Liver (tissue), 9 donors: Measurements from ENCODE around the gene AHRR. TPM values are rescaled to one million over a fixed set of nuclear protein-coding genes. Genes with fewer than 3 reads are reported as not detected.

Source experiments
- DNase-seq: peaks from one replicate; pipeline ENCODE4 v3.0.0-alpha.2; 2017; ENCODE audit warnings: low spot score
- H3K27ac ChIP-seq, 2 donors: one replicate each; pipeline ENCODE4 v1.7.0; 2013; ENCODE audit warnings: inconsistent platforms in 2 of 2, low read length in 2 of 2, control low read depth in 1 of 2, low read depth in 1 of 2, mild to moderate bottlenecking in 1 of 2
- H3K27me3 ChIP-seq, 4 donors: one replicate each; pipeline versions ENCODE4 v1.6.1 to v1.7.0; 2013; ENCODE audit warnings: low read length in 3 of 4, inconsistent platforms in 1 of 4, mild to moderate bottlenecking in 1 of 4, moderate library complexity in 1 of 4; ENCODE audit not compliant: control insufficient read depth in 4 of 4, insufficient read depth in 4 of 4
- H3K36me3 ChIP-seq, 4 donors: one replicate each; pipeline versions ENCODE4 v1.6.1 to v1.7.0; 2013; ENCODE audit warnings: low read length in 3 of 4, mild to moderate bottlenecking in 3 of 4, low read depth in 1 of 4, moderate library complexity in 1 of 4; ENCODE audit not compliant: control insufficient read depth in 4 of 4, insufficient read depth in 3 of 4
- H3K4me1 ChIP-seq, 4 donors: one replicate each; pipeline versions ENCODE4 v1.6.1 to v1.7.0; 2013; ENCODE audit warnings: low read length in 3 of 4, mild to moderate bottlenecking in 3 of 4, moderate library complexity in 1 of 4; ENCODE audit not compliant: control insufficient read depth in 4 of 4, insufficient read depth in 4 of 4
- H3K4me3 ChIP-seq, 3 donors: one replicate each; pipeline versions ENCODE4 v1.6.1 to v1.7.0; 2013; ENCODE audit warnings: low read length in 3 of 3, control low read depth in 1 of 3, low read depth in 1 of 3, mild to moderate bottlenecking in 1 of 3
- H3K9ac ChIP-seq, 2 donors: one replicate each; pipeline ENCODE4 v1.7.0; 2013; ENCODE audit warnings: low read length in 2 of 2, mild to moderate bottlenecking in 2 of 2, moderate library complexity in 2 of 2, control low read depth in 1 of 2, low read depth in 1 of 2
- H3K9me3 ChIP-seq, 4 donors: one replicate each; pipeline versions ENCODE4 v1.6.1 to v1.7.0; 2013; ENCODE audit warnings: low read length in 3 of 4; ENCODE audit not compliant: control insufficient read depth in 4 of 4
- EGR1 ChIP-seq, 2 donors: IDR thresholded peaks; 2 replicates each; pipeline ENCODE4 v1.6.1; 2016 to 2018; ENCODE audit warnings: antibody characterized with exemption in 2 of 2, low read depth in 2 of 2
- FOXA1 ChIP-seq: IDR thresholded peaks from 2 replicates; pipeline ENCODE4 v1.6.1; 2016; ENCODE audit warnings: antibody characterized with exemption
- FOXA2 ChIP-seq: IDR thresholded peaks from 2 replicates; pipeline ENCODE4 v1.6.1; 2016; ENCODE audit warnings: antibody characterized with exemption
- GABPA ChIP-seq, 2 donors: IDR thresholded peaks in 1 of 2; conservative IDR thresholded peaks in 1 of 2; 2 replicates each; pipeline ENCODE4 v1.6.1; 2016; ENCODE audit warnings: antibody characterized with exemption in 2 of 2, mild to moderate bottlenecking in 1 of 2, moderate library complexity in 1 of 2
- HNF4A ChIP-seq, 2 donors: conservative IDR thresholded peaks; 2 replicates each; pipeline ENCODE4 v1.6.1; 2016; ENCODE audit warnings: antibody characterized with exemption in 2 of 2, mild to moderate bottlenecking in 2 of 2
- HNF4G ChIP-seq: IDR thresholded peaks from 2 replicates; pipeline ENCODE4 v1.6.1; 2016; ENCODE audit warnings: antibody characterized with exemption
- JUND ChIP-seq, 2 donors: IDR thresholded peaks; 2 replicates each; pipeline ENCODE4 v1.6.1; 2016; ENCODE audit warnings: antibody characterized with exemption in 2 of 2
- NR2F2 ChIP-seq: IDR thresholded peaks from 2 replicates; pipeline ENCODE4 v1.6.1; 2016; ENCODE audit warnings: antibody characterized with exemption
- RAD21 ChIP-seq, 2 donors: IDR thresholded peaks; 2 replicates each; pipeline ENCODE4 v1.6.1; 2016; ENCODE audit warnings: antibody characterized with exemption in 2 of 2, mild to moderate bottlenecking in 2 of 2
- RXRA ChIP-seq, 2 donors: IDR thresholded peaks; 2 replicates each; pipeline ENCODE4 v1.6.1; 2017 to 2018; ENCODE audit warnings: antibody characterized with exemption in 2 of 2, mild to moderate bottlenecking in 1 of 2
- SP1 ChIP-seq: IDR thresholded peaks from 2 replicates; pipeline ENCODE4 v1.6.1; 2018; ENCODE audit warnings: antibody characterized with exemption, mild to moderate bottlenecking
- TAF1 ChIP-seq: conservative IDR thresholded peaks from 2 replicates; pipeline ENCODE4 v1.6.1; 2016; ENCODE audit warnings: antibody characterized with exemption, mild to moderate bottlenecking
- YY1 ChIP-seq: IDR thresholded peaks from 2 replicates; pipeline ENCODE4 v1.6.1; 2016; ENCODE audit warnings: antibody characterized with exemption, mild to moderate bottlenecking
- WGBS: extraction: QIAGEN DNeasy Blood & Tissue Kit; methylation state at CpG from one replicate; pipeline ENCODE4 v1.1.7; 2013; 5-methylcytosine and 5-hydroxymethylcytosine counted together
- polyA plus RNA-seq, 2 donors: library from polyadenylated mRNA; stranded (reverse) in 1 of 2; unstranded in 1 of 2; fragments of 200-250 nt in 1 of 2; fragments of >200 nt in 1 of 2; fragmentation: Nextera tagmentation in 1 of 2; extraction: Ambion mirVana in 1 of 2; gene quantifications; one replicate each; pipeline versions ENCODE4 v1.2.1 to v1.2.3, GENCODE V29; 2013 to 2015
- total RNA-seq, 2 donors: library from RNA; depleted of rRNA; stranded (reverse); fragments of >200 nt; gene quantifications; one replicate each; pipeline ENCODE4 v1.2.3, GENCODE V29; 2014
- TF ChIP-seq, protein P1 (sequence below): IDR thresholded peaks from 2 replicates; pipeline ENCODE4 v1.6.1; 2016; ENCODE audit warnings: antibody characterized with exemption
- TF ChIP-seq, protein P2 (sequence below): IDR thresholded peaks from 2 replicates; pipeline ENCODE4 v1.6.1; 2016; ENCODE audit warnings: antibody characterized with exemption
- TF ChIP-seq, protein P3 (sequence below): fragments of 150-350 bp; IDR thresholded peaks from 2 replicates; pipeline ENCODE4 v1.5.1; 2017; ENCODE audit warnings: improper control_type of control experiment, low read depth, low read length; ENCODE audit not compliant: missing input control
- TF ChIP-seq, protein P4 (sequence below): IDR thresholded peaks from 2 replicates; pipeline ENCODE4 v1.6.1; 2016; ENCODE audit warnings: antibody characterized with exemption
- TF ChIP-seq, protein P5 (sequence below): IDR thresholded peaks from 2 replicates; pipeline ENCODE4 v1.6.1; 2016; ENCODE audit warnings: antibody characterized with exemption, mild to moderate bottlenecking
- donor health status: healthy.
- donor health status: healthy.
- donor health status: healthy.
- donor health status: healthy.
- donor health status: healthy.

Gene AHRR
- total and polyA plus RNA-seq, 4 donors, result 0.15 to 0.47 (median 0.24) TPM

DNA sequence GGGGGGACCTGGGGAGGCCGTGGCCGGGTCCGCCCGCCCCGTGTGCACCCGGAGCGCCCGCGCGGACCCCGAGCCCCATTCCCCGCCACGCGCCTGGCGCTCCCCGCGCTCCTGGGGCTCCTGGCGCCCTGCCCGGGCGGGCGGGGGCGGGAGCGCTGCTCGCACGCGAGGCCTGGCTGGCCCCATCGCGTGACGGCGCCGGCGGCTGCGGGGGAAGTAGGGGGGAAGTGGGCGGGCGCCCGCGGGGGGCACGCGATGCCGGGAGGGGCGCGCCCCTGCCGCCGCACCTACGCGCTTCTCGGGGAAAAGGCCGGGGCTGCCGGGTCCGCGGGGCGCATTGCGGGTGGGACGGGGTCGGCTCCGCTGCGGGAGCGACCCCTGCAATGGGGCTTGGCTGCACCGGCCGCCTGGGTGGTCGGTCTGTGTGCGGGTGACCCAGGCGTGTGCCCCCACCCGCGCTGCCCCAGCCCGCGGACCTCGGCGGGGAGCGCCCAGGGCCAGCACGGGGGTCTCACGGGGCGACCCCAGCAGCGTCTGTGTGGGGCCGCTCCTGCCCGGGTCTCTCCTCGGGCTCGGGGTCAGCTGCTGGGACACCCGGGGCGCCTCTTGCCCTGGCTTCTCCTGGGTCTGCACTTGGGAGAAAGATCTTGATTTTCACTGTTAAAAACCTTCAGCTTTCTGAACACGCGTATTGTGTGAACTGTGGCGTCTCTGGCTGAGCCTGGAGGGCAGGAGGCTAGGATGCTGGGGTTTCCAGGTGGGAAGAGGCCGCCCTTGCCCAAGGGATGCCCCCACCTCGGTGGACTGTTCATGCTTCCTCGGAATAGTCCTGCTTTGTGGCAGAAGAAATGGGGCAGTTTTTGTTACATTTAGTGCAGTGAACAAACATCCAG lies 52.4 kb downstream of the AHRR start:
- 5% methylated on average over 86 of the region's 86 CpGs for WGBS
- peaks cover 0 to 3% (median 0%) of the 10 kb centered on the region in 4 donors for H3K4me1 ChIP-seq
- H3K9ac ChIP-seq, result no peak overlapping the region
- peak; percentile 34 for DNase-seq
- TF ChIP-seq, protein P1, sequence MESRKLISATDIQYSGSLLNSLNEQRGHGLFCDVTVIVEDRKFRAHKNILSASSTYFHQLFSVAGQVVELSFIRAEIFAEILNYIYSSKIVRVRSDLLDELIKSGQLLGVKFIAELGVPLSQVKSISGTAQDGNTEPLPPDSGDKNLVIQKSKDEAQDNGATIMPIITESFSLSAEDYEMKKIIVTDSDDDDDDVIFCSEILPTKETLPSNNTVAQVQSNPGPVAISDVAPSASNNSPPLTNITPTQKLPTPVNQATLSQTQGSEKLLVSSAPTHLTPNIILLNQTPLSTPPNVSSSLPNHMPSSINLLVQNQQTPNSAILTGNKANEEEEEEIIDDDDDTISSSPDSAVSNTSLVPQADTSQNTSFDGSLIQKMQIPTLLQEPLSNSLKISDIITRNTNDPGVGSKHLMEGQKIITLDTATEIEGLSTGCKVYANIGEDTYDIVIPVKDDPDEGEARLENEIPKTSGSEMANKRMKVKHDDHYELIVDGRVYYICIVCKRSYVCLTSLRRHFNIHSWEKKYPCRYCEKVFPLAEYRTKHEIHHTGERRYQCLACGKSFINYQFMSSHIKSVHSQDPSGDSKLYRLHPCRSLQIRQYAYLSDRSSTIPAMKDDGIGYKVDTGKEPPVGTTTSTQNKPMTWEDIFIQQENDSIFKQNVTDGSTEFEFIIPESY, result no peak
- TF ChIP-seq, protein P2, sequence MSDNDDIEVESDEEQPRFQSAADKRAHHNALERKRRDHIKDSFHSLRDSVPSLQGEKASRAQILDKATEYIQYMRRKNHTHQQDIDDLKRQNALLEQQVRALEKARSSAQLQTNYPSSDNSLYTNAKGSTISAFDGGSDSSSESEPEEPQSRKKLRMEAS, result no peak
- no peak for TF ChIP-seq TAF1
- TF ChIP-seq, protein P3, sequence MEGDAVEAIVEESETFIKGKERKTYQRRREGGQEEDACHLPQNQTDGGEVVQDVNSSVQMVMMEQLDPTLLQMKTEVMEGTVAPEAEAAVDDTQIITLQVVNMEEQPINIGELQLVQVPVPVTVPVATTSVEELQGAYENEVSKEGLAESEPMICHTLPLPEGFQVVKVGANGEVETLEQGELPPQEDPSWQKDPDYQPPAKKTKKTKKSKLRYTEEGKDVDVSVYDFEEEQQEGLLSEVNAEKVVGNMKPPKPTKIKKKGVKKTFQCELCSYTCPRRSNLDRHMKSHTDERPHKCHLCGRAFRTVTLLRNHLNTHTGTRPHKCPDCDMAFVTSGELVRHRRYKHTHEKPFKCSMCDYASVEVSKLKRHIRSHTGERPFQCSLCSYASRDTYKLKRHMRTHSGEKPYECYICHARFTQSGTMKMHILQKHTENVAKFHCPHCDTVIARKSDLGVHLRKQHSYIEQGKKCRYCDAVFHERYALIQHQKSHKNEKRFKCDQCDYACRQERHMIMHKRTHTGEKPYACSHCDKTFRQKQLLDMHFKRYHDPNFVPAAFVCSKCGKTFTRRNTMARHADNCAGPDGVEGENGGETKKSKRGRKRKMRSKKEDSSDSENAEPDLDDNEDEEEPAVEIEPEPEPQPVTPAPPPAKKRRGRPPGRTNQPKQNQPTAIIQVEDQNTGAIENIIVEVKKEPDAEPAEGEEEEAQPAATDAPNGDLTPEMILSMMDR, result no peak
- TF ChIP-seq RAD21 (IDR thresholded peaks at IDR 0.05), result no peak
- no peak for TF ChIP-seq HNF4A (conservative IDR thresholded peaks at IDR 0.05)
- no peak for TF ChIP-seq GABPA (IDR thresholded peaks at IDR 0.05 in 1 of 2, conservative IDR thresholded peaks at IDR 0.05 in 1 of 2)
- TF ChIP-seq RXRA (IDR thresholded peaks at IDR 0.05), result no peak
- no peak for TF ChIP-seq JUND (IDR thresholded peaks at IDR 0.05)
- TF ChIP-seq, protein P4, sequence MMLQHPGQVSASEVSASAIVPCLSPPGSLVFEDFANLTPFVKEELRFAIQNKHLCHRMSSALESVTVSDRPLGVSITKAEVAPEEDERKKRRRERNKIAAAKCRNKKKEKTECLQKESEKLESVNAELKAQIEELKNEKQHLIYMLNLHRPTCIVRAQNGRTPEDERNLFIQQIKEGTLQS, result no peak
- TF ChIP-seq NR2F2, result no peak
- no peak for TF ChIP-seq YY1
- TF ChIP-seq FOXA2, result no peak
- TF ChIP-seq HNF4G, result no peak
- no peak for TF ChIP-seq EGR1 (IDR thresholded peaks at IDR 0.05; ENCODE audit: low read depth in 2 of 2)
- TF ChIP-seq, protein P5, sequence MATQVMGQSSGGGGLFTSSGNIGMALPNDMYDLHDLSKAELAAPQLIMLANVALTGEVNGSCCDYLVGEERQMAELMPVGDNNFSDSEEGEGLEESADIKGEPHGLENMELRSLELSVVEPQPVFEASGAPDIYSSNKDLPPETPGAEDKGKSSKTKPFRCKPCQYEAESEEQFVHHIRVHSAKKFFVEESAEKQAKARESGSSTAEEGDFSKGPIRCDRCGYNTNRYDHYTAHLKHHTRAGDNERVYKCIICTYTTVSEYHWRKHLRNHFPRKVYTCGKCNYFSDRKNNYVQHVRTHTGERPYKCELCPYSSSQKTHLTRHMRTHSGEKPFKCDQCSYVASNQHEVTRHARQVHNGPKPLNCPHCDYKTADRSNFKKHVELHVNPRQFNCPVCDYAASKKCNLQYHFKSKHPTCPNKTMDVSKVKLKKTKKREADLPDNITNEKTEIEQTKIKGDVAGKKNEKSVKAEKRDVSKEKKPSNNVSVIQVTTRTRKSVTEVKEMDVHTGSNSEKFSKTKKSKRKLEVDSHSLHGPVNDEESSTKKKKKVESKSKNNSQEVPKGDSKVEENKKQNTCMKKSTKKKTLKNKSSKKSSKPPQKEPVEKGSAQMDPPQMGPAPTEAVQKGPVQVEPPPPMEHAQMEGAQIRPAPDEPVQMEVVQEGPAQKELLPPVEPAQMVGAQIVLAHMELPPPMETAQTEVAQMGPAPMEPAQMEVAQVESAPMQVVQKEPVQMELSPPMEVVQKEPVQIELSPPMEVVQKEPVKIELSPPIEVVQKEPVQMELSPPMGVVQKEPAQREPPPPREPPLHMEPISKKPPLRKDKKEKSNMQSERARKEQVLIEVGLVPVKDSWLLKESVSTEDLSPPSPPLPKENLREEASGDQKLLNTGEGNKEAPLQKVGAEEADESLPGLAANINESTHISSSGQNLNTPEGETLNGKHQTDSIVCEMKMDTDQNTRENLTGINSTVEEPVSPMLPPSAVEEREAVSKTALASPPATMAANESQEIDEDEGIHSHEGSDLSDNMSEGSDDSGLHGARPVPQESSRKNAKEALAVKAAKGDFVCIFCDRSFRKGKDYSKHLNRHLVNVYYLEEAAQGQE, result no peak
- no peak for TF ChIP-seq FOXA1
- no peak for TF ChIP-seq SP1
- H3K36me3 ChIP-seq, result no peaks in the 10 kb centered on the region
- peak overlapping the region in 1 of 3 donors; percentile 31 for H3K4me3 ChIP-seq
- H3K27ac ChIP-seq, result no peak overlapping the region
- H3K9me3 ChIP-seq, result no peaks in the 10 kb centered on the region
- no peaks in the 10 kb centered on the region for H3K27me3 ChIP-seq
